ENCODE results near the gene AKT2. TPM values are rescaled to one million over a fixed set of nuclear protein-coding genes. Genes with fewer than 3 reads are reported as not detected.

The AKT2 gene
- total RNA-seq, 1 experiment from 2014 or later, result 2,376 TPM

DNA sequence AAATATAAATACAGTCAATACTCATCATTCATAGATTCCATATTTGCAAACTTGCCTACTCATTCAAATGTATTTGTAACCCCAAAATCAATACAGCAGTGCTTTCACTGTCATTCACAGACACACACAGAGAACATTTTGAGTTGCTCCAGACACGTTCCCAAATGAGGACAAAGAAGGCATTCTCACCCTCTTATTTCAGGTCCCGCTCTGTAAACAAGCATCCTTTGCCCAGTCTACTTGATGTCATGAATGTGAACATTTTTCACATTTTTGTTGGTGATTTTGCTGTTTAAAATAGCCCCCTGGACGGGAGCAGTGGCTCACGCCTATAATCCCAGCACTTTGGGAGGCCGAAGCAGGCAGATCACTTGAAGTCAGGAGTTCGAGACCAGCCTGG, 47.5 kb upstream of the AKT2 start:
- ChIA-PET POLR2A (interaction anchor here (0.7 kb wide), 2 partner anchors 15 to 511 kb away, joined by 5 to 6 read pairs; no protein-coding TSS in a partner anchor), CTCF (interaction anchor here (0.6 to 26.0 kb wide), 3 partner anchors 26 to 1738 kb away, joined by 3 to 498 read pairs (median 3); no protein-coding TSS in a partner anchor)
- intact Hi-C loops (cut with micrococcal nuclease; ENCODE audit: unreplicated experiment) (no loop called here), in situ Hi-C loops (cut with HindIII; ENCODE audit: low pct_unique_long_range_greater_than_20kb, low sequenced_read_pairs) (loop anchor here (25.0 kb wide), 1 partner anchor 1670 kb away; no protein-coding TSS in a partner anchor)
- Histone ChIP-seq H3K27ac (ENCODE audit: low read length) (no peak overlapping the region), H3K9me3 (ENCODE audit: control insufficient read depth, insufficient read depth, low read depth, low read length) (no peaks in the 10 kb centered on the region), H3K4me1 (ENCODE audit: control insufficient read depth, insufficient read depth, low read length) (no peaks in the 10 kb centered on the region), H3K27me3 (ENCODE audit: control insufficient read depth, insufficient read depth, low read length) (no peaks in the 10 kb centered on the region), H3K4me3 (ENCODE audit: low read depth in 2 of 2, low read length in 2 of 2) (no peak overlapping the region), H3K36me3 (ENCODE audit: control insufficient read depth, insufficient read depth, low read length) (no peaks in the 10 kb centered on the region)
- no peak for DNase-seq (ENCODE audit: low read depth, low spot score)
- TF ChIP-seq, protein P1, sequence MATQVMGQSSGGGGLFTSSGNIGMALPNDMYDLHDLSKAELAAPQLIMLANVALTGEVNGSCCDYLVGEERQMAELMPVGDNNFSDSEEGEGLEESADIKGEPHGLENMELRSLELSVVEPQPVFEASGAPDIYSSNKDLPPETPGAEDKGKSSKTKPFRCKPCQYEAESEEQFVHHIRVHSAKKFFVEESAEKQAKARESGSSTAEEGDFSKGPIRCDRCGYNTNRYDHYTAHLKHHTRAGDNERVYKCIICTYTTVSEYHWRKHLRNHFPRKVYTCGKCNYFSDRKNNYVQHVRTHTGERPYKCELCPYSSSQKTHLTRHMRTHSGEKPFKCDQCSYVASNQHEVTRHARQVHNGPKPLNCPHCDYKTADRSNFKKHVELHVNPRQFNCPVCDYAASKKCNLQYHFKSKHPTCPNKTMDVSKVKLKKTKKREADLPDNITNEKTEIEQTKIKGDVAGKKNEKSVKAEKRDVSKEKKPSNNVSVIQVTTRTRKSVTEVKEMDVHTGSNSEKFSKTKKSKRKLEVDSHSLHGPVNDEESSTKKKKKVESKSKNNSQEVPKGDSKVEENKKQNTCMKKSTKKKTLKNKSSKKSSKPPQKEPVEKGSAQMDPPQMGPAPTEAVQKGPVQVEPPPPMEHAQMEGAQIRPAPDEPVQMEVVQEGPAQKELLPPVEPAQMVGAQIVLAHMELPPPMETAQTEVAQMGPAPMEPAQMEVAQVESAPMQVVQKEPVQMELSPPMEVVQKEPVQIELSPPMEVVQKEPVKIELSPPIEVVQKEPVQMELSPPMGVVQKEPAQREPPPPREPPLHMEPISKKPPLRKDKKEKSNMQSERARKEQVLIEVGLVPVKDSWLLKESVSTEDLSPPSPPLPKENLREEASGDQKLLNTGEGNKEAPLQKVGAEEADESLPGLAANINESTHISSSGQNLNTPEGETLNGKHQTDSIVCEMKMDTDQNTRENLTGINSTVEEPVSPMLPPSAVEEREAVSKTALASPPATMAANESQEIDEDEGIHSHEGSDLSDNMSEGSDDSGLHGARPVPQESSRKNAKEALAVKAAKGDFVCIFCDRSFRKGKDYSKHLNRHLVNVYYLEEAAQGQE (IDR thresholded peaks at IDR 0.05; ENCODE audit: insufficient read depth in 1 of 2, low read depth in 2 of 2, low read length in 1 of 2), result no peak
- TF ChIP-seq TCF7L2 (IDR thresholded peaks at IDR 0.05; ENCODE audit: low read depth, low read length), result no peak
- no peak for TF ChIP-seq POLR2AphosphoS5 (IDR thresholded peaks at IDR 0.05; ENCODE audit: low read depth, low read length)
- no peak for TF ChIP-seq SIN3A (IDR thresholded peaks at IDR 0.05; ENCODE audit: borderline replicate concordance, insufficient read depth, low read depth, low read length)
- ATAC-seq, result no peak
- no TSS peak for BruUV-seq (replicated peaks)

DNA sequence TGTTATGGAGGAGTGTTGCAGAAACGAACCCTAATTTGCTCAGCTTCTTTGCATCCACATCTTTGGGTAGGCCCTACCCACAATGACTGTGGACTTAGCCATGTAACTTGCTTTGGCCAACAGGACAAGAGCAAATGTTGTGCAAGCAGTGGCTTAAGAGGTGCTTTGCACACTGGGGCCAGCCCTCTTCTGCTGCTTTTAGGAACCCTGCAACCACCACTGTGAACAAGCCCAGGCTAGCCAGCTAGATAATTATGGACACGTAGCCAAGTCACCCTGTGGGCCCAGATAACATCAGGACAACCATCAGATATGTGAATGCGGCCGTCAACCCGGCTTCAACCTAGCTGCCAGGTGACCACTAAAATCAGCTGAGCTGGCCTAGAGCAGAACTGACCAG, 45.9 kb upstream of the AKT2 start:
- in situ Hi-C loops (cut with HindIII; ENCODE audit: low pct_unique_long_range_greater_than_20kb, low sequenced_read_pairs) (loop anchor here (25.0 kb wide), 1 partner anchor 1669 kb away; no protein-coding TSS in a partner anchor), intact Hi-C loops (cut with micrococcal nuclease; ENCODE audit: unreplicated experiment) (no loop called here)
- no peaks in the 10 kb centered on the region for H3K27me3 ChIP-seq (ENCODE audit: control insufficient read depth, insufficient read depth, low read length)
- ATAC-seq, result no peak
- no peaks in the 10 kb centered on the region for H3K36me3 ChIP-seq (ENCODE audit: control insufficient read depth, insufficient read depth, low read length)
- DNase-seq (ENCODE audit: low read depth, low spot score), result no peak
- H3K9me3 ChIP-seq (ENCODE audit: control insufficient read depth, insufficient read depth, low read depth, low read length), result no peaks in the 10 kb centered on the region
- POLR2A ChIA-PET, result interaction anchor here (0.6 to 3.4 kb wide), 6 partner anchors 9 to 923 kb away, joined by 3 to 30 read pairs (median 6); no protein-coding TSS in a partner anchor
- TF ChIP-seq TCF7L2 (IDR thresholded peaks at IDR 0.05; ENCODE audit: low read depth, low read length), result no peak
- TF ChIP-seq, protein P1 (IDR thresholded peaks at IDR 0.05; ENCODE audit: insufficient read depth in 1 of 2, low read depth in 2 of 2, low read length in 1 of 2), result no peak
- TF ChIP-seq, protein P2, sequence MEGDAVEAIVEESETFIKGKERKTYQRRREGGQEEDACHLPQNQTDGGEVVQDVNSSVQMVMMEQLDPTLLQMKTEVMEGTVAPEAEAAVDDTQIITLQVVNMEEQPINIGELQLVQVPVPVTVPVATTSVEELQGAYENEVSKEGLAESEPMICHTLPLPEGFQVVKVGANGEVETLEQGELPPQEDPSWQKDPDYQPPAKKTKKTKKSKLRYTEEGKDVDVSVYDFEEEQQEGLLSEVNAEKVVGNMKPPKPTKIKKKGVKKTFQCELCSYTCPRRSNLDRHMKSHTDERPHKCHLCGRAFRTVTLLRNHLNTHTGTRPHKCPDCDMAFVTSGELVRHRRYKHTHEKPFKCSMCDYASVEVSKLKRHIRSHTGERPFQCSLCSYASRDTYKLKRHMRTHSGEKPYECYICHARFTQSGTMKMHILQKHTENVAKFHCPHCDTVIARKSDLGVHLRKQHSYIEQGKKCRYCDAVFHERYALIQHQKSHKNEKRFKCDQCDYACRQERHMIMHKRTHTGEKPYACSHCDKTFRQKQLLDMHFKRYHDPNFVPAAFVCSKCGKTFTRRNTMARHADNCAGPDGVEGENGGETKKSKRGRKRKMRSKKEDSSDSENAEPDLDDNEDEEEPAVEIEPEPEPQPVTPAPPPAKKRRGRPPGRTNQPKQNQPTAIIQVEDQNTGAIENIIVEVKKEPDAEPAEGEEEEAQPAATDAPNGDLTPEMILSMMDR (IDR thresholded peaks at IDR 0.05), result no peak
- no peak for TF ChIP-seq POLR2AphosphoS5 (IDR thresholded peaks at IDR 0.05; ENCODE audit: low read depth, low read length)
- no peak for TF ChIP-seq SIN3A (IDR thresholded peaks at IDR 0.05; ENCODE audit: borderline replicate concordance, insufficient read depth, low read depth, low read length)
- no peak overlapping the region for H3K27ac ChIP-seq (ENCODE audit: low read length)
- H3K4me3 ChIP-seq (ENCODE audit: low read depth in 2 of 2, low read length in 2 of 2), result no peak overlapping the region
- no TSS peak for BruUV-seq (replicated peaks)
- CTCF ChIA-PET, result interaction anchor here (0.6 to 26.0 kb wide), 6 partner anchors 9 to 780 kb away, joined by 3 to 498 read pairs (median 3); partner anchors contain the start of gene TTC9B
- no peaks in the 10 kb centered on the region for H3K4me1 ChIP-seq (ENCODE audit: control insufficient read depth, insufficient read depth, low read length)

Measured in Panc1 (cell line).